K562 (cell line): ENCODE results near the gene IRF2. TPM values are rescaled to one million over a fixed set of nuclear protein-coding genes. Genes with fewer than 3 reads are reported as not detected.
A peak's percentile ranks its signal among the peaks of the same experiment; 100 is the strongest.

Source experiments
- ATAC-seq: fragments of 200-7000 bp; cut with Tn5 transposase; 3 replicates; pipeline ENCODE4 v1.9.1; 2020; ENCODE audit warnings: moderate library complexity
- BruUV-seq: library from RNA; stranded (reverse); fragments of 400-500 nt; replicated peaks from 2 replicates; lab custom pipeline; 2021; lab: Mats Ljungman, UMichigan
- CTCF ChIA-PET: fragments of 300-600 bp; formaldehyde crosslinking; extraction: SDS; loops from one replicate; lab custom pipeline; 2021; ENCODE audit warnings: low intra/inter-chr PET ratio; lab: Yijun Ruan, JAX
- POLR2A ChIA-PET: fragments of 300-600, 350-650 bp; sonication (Branson Sonifier 250); formaldehyde crosslinking; extraction: SDS; loops from one replicate; lab custom pipeline; 2021; ENCODE audit warnings: antibody characterized with exemption, inconsistent platforms; lab: Yijun Ruan, JAX
- DNase-seq, 4 experiments: peaks; one replicate each; pipeline versions ENCODE4 v3.0.0 to v3.0.0-alpha.2; 2011 to 2018; ENCODE audit warnings: low spot score in 3 of 4, mixed read lengths in 3 of 4; ENCODE audit errors: extremely low read depth in 1 of 4
- FAIRE-seq: peaks from 2 replicates; lab custom pipeline; 2011; peaks lifted over from hg19 to GRCh38; lab: Jason Lieb, UNC
- H2AFZ ChIP-seq: 2 replicates; pipeline ENCODE4 v1.6.0; 2011; ENCODE audit warnings: low read depth, low read length, control low read depth, inconsistent platforms
- H3K27ac ChIP-seq: fragments of 200-600 bp; 3 replicates; pipeline ENCODE4 v1.8.0; 2011; ENCODE audit warnings: low read depth, mild to moderate bottlenecking, control low read depth, inconsistent platforms, low read length, moderate library complexity, mixed read lengths; ENCODE audit errors: extremely low read depth
- H3K27me3 ChIP-seq, 2 experiments: fragments of 300-600 bp in 1 of 2; 2 replicates in 1 of 2; 3 replicates in 1 of 2; pipeline versions ENCODE4 v1.6.0 to v1.8.0; 2011; ENCODE audit warnings: inconsistent platforms in 2 of 2, low read length in 2 of 2, mild to moderate bottlenecking in 1 of 2, mixed read lengths in 1 of 2, moderate library complexity in 1 of 2; ENCODE audit not compliant: control insufficient read depth in 2 of 2, insufficient read depth in 2 of 2
- H3K36me3 ChIP-seq: fragments of 300-600 bp; 3 replicates; pipeline ENCODE4 v1.8.0; 2011; ENCODE audit warnings: mild to moderate bottlenecking, low read length, inconsistent platforms; ENCODE audit not compliant: control insufficient read depth, insufficient read depth
- H3K4me1 ChIP-seq, 2 experiments: fragments of 200-600 bp in 1 of 2; replicated peaks in 1 of 2; 2 replicates in 1 of 2; 3 replicates in 1 of 2; pipeline versions ENCODE4 v1.5.1 to v1.8.0; 2011; ENCODE audit warnings: inconsistent platforms in 2 of 2, low read length in 2 of 2, mild to moderate bottlenecking in 1 of 2, mixed read lengths in 1 of 2, moderate library complexity in 1 of 2; ENCODE audit not compliant: control insufficient read depth in 2 of 2, insufficient read depth in 2 of 2
- H3K4me2 ChIP-seq: 2 replicates; pipeline ENCODE4 v1.6.1; 2011; ENCODE audit warnings: low read length, control low read depth, inconsistent platforms, mixed read lengths; ENCODE audit not compliant: insufficient read depth
- H3K4me3 ChIP-seq: fragments of 200-600 bp; sonication (generic), shearing (Covaris generic); 2 replicates; pipeline ENCODE4 v1.5.1; 2016; ENCODE audit warnings: control low read depth, inconsistent platforms
- H3K79me2 ChIP-seq: fragments of 200-600 bp; 3 replicates; pipeline ENCODE4 v1.8.0; 2011; ENCODE audit warnings: low read length, inconsistent platforms; ENCODE audit not compliant: control insufficient read depth, insufficient read depth
- H3K9ac ChIP-seq, 2 experiments: 2 replicates each; pipeline versions ENCODE4 v1.6.0 to v1.6.1; 2011; ENCODE audit warnings: low read depth in 2 of 2, low read length in 2 of 2, control low read depth in 1 of 2, inconsistent platforms in 1 of 2, mild to moderate bottlenecking in 1 of 2, mixed read lengths in 1 of 2; ENCODE audit not compliant: insufficient read depth in 1 of 2
- H3K9me1 ChIP-seq: one replicate; pipeline ENCODE4 v1.6.0; 2011; ENCODE audit warnings: inconsistent platforms, mild to moderate bottlenecking, low read length, moderate library complexity; ENCODE audit not compliant: control insufficient read depth, insufficient read depth
- H3K9me3 ChIP-seq: replicated peaks from 2 replicates; pipeline ENCODE4 v1.5.1; 2011; ENCODE audit warnings: low read depth, low read length, inconsistent platforms; ENCODE audit not compliant: control insufficient read depth, insufficient read depth
- H4K20me1 ChIP-seq: replicated peaks from 2 replicates; pipeline ENCODE4 v1.6.1; 2011; ENCODE audit warnings: low read length, inconsistent platforms, mixed read lengths; ENCODE audit not compliant: control insufficient read depth, insufficient read depth
- BCOR ChIP-seq: fragments of 450-650 bp; IDR thresholded peaks from 2 replicates; pipeline ENCODE4 v1.6.1; 2016
- EGR1 ChIP-seq: fragments of 450-650 bp; conservative IDR thresholded peaks from 2 replicates; pipeline ENCODE4 v1.6.1; 2017; ENCODE audit warnings: mild to moderate bottlenecking
- HOXB6 ChIP-seq: fragments of 250-450 bp; sonication (Bioruptor Pico); IDR thresholded peaks from 2 replicates; pipeline ENCODE4 v1.5.1; 2022; ENCODE audit warnings: mild to moderate bottlenecking, borderline replicate concordance
- JUND ChIP-seq, 2 experiments: IDR thresholded peaks; 2 replicates in 1 of 2; 3 replicates in 1 of 2; pipeline ENCODE4 v1.6.1; 2011; ENCODE audit warnings: borderline replicate concordance in 2 of 2, low read depth in 2 of 2, low read length in 2 of 2, improper control_type of control experiment in 1 of 2, missing biosample characterization in 1 of 2, missing genetic modification characterization in 1 of 2, missing genetic modification reagents in 1 of 2
- KDM1A ChIP-seq, 2 experiments: fragments of 450-650 bp; IDR thresholded peaks; 2 replicates each; pipeline ENCODE4 v1.6.1; 2016; ENCODE audit warnings: mild to moderate bottlenecking in 2 of 2
- PHB ChIP-seq: fragments of 250-450 bp; sonication (Bioruptor Pico); IDR thresholded peaks from 2 replicates; pipeline ENCODE4 v1.5.0; 2021
- RBM25 ChIP-seq: fragments of 200-400 bp; formaldehyde crosslinking; IDR thresholded peaks from 2 replicates; pipeline ENCODE4 v1.6.1; 2018; ENCODE audit warnings: low read length, low read depth, moderate library complexity; ENCODE audit not compliant: severe bottlenecking
- SNIP1 ChIP-seq: fragments of 450-650 bp; IDR thresholded peaks from 2 replicates; pipeline ENCODE4 v1.7.1; 2017; ENCODE audit warnings: low read depth, mild to moderate bottlenecking
- ZNF133 ChIP-seq: fragments of 250-450 bp; sonication (Bioruptor Pico); IDR thresholded peaks from 2 replicates; pipeline ENCODE4 v1.4.0; 2020; ENCODE audit warnings: mild to moderate bottlenecking
- ZNF146 ChIP-seq: IDR thresholded peaks from one replicate; pipeline ENCODE4 v1.6.1; 2018; ENCODE audit warnings: missing compliant biosample characterization; ENCODE audit not compliant: unreplicated experiment
- ZNF79 ChIP-seq: fragments of 250-450 bp; sonication (Bioruptor Pico); IDR thresholded peaks from 2 replicates; pipeline ENCODE4 v1.4.0; 2020; ENCODE audit warnings: low read depth, mild to moderate bottlenecking, moderate library complexity
- WGBS: fragments of 100-300 bp; shearing (Covaris generic); methylation state at CpG from one replicate; pipeline ENCODE4 v1.1.6; 2016; ENCODE audit warnings: low coverage, mixed read lengths; ENCODE audit not compliant: insufficient coverage; ENCODE audit errors: missing lambda C conversion rate; 5-methylcytosine and 5-hydroxymethylcytosine counted together
- in situ Hi-C: fragments of 300-500 bp; cut with MboI; formaldehyde crosslinking; loops from 4 replicates; pipeline ENCODE4 v1.15.0; 2018; ENCODE audit warnings: inconsistent platforms, mixed read lengths
- intact Hi-C: fragments of 100-400 bp; cut with micrococcal nuclease; formaldehyde crosslinking; loops from 2 replicates; pipeline ENCODE4 v1.14.2; 2022
- polyA plus RNA-seq, 8 experiments: library from polyadenylated mRNA; depleted of rRNA in 4 of 8; stranded (reverse) in 5 of 8; unstranded in 3 of 8; fragments of >200 nt; fragmentation: Nextera tagmentation in 2 of 8; fragmentation: Illumina TruSeq in 1 of 8; extraction: Ambion mirVana in 2 of 8; extraction: Trizol in 1 of 8; gene quantifications; 2 replicates each; pipeline versions ENCODE4 v1.2.1 to v1.2.3, GENCODE V29; 2011 to 2014; ENCODE audit warnings: inconsistent platforms in 1 of 8, missing spikeins in 1 of 8
- total RNA-seq, 7 experiments: library from RNA; depleted of rRNA in 6 of 7; stranded (reverse); fragments of >200 nt in 6 of 7; fragmentation: Illumina TruSeq in 2 of 7; extraction: Trizol in 2 of 7; gene quantifications; 2 replicates each; pipeline versions ENCODE4 v1.2.1 to v1.2.3, GENCODE V29; 2011 to 2021; ENCODE audit warnings: low replicate concordance in 1 of 7
- TF ChIP-seq, protein P1 (sequence below): fragments of 450-650 bp; formaldehyde crosslinking; IDR thresholded peaks from 2 replicates; pipeline ENCODE4 v1.4.0; 2020; ENCODE audit warnings: mild to moderate bottlenecking, mixed read lengths

The IRF2 gene
- total and polyA plus RNA-seq, 9 of the 15 experiments (the other 6 are each of a cell fraction or from before 2014, with no cell fraction given) = 7.1 to 17.1 (median 11.3) TPM

DNA sequence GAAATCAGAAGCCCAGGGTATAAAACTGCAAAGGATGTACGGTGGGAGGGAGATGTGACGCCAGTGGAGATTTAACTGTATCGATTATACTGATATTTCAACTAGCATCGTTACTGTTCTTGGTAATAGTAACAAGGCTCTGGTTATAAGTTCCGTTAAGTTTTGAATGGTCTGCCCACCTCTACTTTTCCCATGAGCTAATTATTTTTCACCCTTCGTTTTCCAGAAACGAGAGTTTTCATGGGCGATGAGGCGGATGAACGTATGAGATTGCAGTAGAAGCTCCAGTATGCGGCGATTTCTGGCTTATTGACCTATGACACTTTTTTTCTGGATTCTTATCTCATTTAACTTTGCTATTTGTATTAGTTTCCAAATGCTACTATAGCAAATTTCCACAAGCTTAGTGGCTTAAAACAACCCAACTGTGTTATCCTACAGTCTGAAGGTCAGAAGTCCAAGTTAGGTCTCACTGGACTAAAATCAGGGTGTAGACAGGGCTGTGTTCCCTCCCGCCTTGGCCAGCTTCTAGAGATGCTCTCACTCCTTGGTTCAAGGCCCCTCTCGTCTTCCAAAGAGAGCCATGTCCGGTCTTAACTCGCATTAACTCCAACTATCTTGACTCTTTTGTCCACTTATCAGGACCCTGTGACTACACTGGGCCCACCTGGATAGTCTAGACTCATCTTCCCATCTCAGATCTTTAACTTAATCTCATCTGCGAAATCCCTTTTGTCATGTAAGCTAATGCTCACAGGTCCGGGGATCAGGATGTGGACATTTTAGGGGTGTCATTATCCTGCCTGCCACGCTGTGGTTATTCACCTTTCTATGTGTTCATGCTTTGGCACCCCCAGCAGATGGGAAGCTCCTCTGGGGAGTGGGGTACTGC is 122.5 kb downstream of the IRF2 start (continued):
- TF ChIP-seq HOXB6 = no peak

DNA sequence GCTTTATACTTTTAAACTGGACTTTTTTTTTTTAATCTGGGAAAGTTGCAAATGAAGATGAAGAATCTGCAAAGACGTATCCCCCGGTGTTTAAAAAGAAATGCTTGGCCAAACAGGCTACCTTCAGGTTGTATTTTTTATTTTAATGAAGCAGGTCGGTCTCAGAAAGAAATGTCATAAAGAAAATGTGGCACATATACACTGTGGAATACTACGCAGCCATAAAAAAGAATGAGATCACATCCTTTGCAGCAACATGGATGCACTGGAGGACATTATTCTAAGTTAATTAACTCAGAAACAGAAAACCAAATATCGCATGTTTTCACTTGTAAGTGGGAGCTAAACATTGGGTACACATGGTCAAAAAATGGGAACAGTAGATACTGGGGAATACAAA is 123.4 kb downstream of the IRF2 start:
- ChIA-PET POLR2A (no interaction called here), CTCF (no interaction called here)
- Histone ChIP-seq H3K79me2 (no peaks in the 10 kb centered on the region), H2AFZ (no peak overlapping the region), H4K20me1 (no peaks in the 10 kb centered on the region), H3K27me3 (no peaks in the 10 kb centered on the region), H3K9me1 (no peaks in the 10 kb centered on the region), H3K4me2 (no peak overlapping the region), H3K4me1 (peaks cover 13 to 30% of the 10 kb centered on the region in 2 experiments), H3K9ac (no peak overlapping the region), H3K9me3 (no peaks in the 10 kb centered on the region), H3K36me3 (no peaks in the 10 kb centered on the region), H3K27ac (no peak overlapping the region), H3K4me3 (no peak overlapping the region)
- TF ChIP-seq EGR1 = no peak
- no peak for TF ChIP-seq ZNF79 (CRISPR knock-in tag)
- no peak for TF ChIP-seq SNIP1
- TF ChIP-seq RBM25 = peak; percentile 65
- TF ChIP-seq ZNF146 (CRISPR knock-in tag) = peak; percentile 95
- TF ChIP-seq, protein P1, sequence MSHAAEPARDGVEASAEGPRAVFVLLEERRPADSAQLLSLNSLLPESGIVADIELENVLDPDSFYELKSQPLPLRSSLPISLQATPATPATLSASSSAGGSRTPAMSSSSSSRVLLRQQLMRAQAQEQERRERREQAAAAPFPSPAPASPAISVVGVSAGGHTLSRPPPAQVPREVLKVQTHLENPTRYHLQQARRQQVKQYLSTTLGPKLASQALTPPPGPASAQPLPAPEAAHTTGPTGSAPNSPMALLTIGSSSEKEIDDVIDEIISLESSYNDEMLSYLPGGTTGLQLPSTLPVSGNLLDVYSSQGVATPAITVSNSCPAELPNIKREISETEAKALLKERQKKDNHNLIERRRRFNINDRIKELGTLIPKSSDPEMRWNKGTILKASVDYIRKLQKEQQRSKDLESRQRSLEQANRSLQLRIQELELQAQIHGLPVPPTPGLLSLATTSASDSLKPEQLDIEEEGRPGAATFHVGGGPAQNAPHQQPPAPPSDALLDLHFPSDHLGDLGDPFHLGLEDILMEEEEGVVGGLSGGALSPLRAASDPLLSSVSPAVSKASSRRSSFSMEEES (CRISPR knock-in tag) = no peak
- peak; percentile 48; the same call in 1 of the 2 replicates for TF ChIP-seq BCOR
- TF ChIP-seq JUND (IDR thresholded peaks at IDR 0.05; ENCODE audit: borderline replicate concordance, low read depth, low read length) = no peak
- TF ChIP-seq JUND (tag; IDR thresholded peaks at IDR 0.05; ENCODE audit: borderline replicate concordance, low read depth, low read length) = no peak
- no peak for TF ChIP-seq ZNF133 (CRISPR knock-in tag)
- no peak for TF ChIP-seq PHB (CRISPR knock-in tag)
- TF ChIP-seq KDM1A (IDR thresholded peaks at IDR 0.05) = 0 out of 4 replicates have a peak, but pooled peaks of 1 of the 2 experiments have one; percentile 15
- FAIRE-seq (no peak), DNase-seq (no peak), ATAC-seq (no peak)
- in situ Hi-C loops (no loop called here), intact Hi-C loops (no loop called here)
- BruUV-seq = no TSS peak
- 67% methylated on average over 5 of the region's 5 CpGs for WGBS
